NCI-H128 (cell line): ENCODE data around the gene PNPLA7.
"Not testable (repeated sequence)": the region's sequence is repeated elsewhere in the genome, so short reads cannot be mapped to it uniquely, and the experiment has no call there.

Experiments used
- DNase-seq: peaks from one replicate; lab custom pipeline; 2025; ENCODE audit not compliant: unreplicated experiment; lab: John Stamatoyannopoulos, UW

Gene PNPLA7

GRCh38 chr9:137482094-137482781 lies 68.0 kb downstream of the PNPLA7 start:
- no peak for DNase-seq

GRCh38 chr9:137480686-137481683 lies 69.2 kb downstream of the PNPLA7 start:
- no peak for DNase-seq

- no peak for DNase-seq
These were observed 70.1 kb downstream of the PNPLA7 start for GRCh38 chr9:137479892-137480685.

DNA sequence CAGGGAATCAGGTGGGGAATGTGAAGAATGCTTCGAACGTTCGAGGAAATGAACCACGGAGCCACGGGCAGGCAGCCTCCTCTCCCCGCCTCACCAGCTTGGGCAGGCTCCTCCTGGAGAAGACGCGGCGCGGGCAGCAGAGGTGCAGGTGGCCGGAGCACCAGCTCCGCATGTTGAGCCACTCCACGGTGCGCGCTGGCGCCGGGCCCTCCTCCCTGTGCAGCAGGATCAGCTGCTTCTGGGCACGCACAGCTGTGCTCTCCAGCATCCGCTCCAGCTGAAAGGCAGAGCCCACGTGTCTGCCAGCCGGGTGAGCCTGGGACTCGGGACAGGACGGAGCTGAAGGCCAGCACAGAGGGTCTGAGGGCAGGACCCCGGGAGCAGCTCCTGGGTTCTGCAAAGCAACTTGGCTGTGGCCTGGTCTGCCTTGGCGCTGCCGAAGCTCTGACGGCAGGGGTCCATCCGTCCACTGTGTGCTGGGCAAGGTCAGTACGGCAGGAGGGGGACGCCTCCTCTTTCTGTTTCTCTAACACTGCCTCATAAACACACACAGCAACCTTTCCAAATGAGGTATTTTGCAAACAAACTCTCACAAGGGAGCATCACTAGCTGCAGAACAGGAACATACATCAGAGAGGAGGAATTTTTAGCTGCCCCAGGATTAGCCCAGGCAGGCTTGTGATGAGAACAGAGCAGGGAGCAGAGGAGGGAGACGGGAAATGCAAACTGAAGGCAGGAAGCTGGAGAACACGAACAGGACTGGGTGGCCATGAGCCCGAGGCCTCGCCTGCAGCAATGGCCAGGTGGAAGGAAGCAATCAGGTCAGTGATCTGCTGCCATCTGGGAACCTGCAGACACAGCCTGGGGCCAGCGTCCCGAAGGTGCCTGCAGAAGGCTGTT lies 71.0 kb downstream of the PNPLA7 start:
- peak; percentile 2 for DNase-seq

GRCh38 chr9:137478613-137478961 lies 71.6 kb downstream of the PNPLA7 start:
- no peak for DNase-seq

GRCh38 chr9:137477778-137478612 lies 72.2 kb downstream of the PNPLA7 start:
- DNase-seq: no peak

- no peak for DNase-seq
These were observed 73.3 kb downstream of the PNPLA7 start for GRCh38 chr9:137476856-137477255.

DNA sequence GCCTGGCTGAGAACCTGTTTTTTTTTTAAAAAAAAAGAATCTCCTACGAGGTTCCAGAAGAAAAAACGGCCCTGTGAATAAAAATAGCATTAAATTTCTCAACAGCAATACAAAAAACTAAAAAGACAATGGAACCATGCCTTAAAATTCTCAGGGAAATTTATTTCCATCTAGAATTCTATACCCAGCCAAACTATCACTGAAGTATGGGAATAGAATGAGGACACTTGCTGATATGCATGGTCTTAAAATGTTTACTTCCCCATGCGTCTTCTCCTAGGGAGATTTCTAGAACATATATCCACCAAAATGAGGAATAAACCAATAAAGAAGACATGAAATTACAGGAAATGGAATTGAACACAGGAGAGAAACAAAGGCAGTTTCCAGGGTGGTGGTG lies 74.5 kb downstream of the PNPLA7 start:
- DNase-seq: no peak

DNA sequence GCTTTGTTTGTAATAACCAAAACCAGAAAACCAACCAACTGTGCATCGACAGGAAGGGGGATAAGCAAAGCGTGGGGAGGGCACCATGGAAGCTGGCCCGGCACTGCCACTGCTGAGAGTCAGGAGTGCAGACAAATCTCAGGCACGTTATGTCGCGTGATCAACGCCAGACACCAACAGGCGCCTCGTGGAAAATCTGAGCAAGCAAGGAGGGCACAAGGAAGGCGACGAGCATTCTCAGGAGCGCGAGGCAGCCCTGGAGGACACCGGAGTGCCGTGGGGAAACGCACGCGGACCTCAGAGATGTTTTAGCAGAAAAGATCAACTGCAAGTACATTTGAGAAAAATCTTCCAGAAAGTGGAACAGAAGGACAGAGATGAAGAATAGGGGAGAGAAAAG lies 75.9 kb downstream of the PNPLA7 start:
- no peak for DNase-seq

- no peak for DNase-seq
These were observed 79.4 kb downstream of the PNPLA7 start for GRCh38 chr9:137470785-137471184.

DNA sequence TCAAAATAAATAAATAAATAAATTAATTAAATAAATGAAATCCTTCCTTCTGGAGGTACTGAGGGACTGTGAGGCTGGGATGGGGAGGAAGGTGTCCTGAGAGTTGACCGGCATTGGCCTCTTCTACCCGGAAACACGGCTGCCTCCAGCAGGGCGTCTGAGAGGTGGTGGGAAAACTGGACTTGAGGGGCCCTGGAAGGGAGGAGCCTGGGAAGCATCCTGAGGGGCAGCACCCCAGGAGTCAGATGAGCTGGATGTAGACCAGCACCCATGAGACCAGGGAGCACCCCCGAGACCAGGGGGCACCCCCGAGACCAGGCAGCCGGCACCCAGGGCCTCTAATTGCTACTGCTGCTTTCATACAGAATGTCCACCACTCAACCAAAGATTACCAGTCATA lies 82.3 kb downstream of the PNPLA7 start:
- no peak for DNase-seq

DNA sequence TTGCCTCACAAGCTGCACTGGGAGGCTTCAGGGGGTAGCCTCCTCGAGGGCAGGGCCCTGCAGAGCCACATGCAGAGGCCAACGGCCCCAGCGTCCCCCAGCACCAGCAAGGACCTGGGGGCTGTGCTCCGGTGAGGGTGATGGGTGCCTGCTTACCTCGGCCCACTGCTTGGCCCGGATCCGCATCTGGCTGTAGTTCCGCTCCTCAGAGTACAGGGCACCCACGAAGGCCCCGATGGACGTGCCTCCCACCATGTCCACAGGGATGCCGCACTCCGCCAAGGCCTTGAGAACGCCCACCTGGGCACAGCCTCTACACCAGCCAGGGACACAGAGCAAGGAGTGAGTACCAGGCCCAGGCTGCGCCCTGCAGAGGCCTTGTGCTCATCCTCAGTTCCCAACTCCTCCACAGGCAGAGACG lies 83.0 kb downstream of the PNPLA7 start:
- DNase-seq: no peak

GRCh38 chr9:137466389-137467085 lies 83.7 kb downstream of the PNPLA7 start:
- not testable (repeated sequence) for DNase-seq

DNA sequence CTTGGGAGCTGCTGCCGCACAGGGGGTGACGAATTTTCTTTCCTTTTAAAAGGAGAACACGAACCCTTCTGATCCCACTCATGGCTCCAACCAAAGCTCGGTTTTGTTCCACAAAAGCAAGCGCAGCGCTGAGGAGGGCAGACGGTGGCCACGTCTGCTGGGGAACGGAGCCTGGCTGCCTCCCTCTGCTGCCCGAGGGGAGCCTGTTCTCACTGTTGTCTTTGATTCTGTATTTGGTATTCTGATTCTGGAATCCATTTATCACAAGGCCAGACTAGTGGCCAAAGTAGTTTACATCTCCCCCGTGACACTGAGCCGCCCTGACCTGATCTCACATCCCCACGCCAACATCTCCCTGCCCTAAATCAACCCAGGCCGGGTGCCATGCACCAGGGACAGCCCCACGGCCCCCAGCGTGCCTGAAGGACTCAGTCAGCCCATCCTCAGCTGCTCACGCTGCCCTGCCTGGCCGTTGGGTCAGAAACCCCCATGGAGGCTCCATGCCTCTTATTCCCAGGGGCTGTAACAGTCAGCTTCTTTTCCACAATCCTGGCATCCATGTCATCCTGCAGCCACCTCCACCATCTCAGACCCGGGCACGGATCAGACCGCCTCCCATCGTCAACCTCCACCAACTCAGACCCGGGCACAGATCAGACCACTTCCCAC lies 84.3 kb downstream of the PNPLA7 start:
- no peak for DNase-seq

DNA sequence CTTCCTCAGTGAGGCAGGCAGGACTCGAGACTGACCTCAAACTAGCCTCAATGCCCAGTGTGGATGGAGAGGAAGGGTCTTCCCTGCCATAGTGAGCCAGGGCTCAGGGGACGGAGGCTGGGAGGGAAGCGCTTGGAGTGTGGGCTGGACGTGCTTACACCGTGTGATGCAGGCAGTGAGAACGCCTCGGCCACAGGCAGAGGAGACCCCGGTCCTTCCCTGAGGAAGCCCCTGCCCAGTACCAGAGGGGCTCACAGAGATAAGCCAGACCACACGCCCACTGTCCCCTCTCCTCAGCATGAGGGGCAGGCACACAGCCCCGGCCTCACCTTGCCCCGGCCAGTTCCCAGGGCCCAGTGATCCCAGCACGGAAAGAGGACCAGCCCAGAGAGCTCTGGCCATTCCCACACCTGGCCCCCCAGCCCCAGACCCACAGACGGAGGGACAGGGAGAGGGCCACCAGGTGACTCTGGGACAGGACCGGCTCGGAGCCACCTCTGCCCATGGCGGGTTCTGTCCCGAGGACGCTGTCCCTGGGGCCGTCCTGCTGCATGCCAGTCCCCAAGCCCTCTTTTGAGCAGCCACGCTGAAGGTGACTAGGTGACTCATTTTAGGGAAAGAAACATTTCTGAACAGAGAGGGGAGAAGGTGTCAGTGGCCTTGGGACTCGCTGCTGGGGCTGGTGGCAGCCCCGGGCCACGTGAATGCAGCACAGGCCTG lies 85.0 kb downstream of the PNPLA7 start:
- no peak for DNase-seq

GRCh38 chr9:137464291-137464999 lies 85.8 kb downstream of the PNPLA7 start:
- DNase-seq: no peak

DNA sequence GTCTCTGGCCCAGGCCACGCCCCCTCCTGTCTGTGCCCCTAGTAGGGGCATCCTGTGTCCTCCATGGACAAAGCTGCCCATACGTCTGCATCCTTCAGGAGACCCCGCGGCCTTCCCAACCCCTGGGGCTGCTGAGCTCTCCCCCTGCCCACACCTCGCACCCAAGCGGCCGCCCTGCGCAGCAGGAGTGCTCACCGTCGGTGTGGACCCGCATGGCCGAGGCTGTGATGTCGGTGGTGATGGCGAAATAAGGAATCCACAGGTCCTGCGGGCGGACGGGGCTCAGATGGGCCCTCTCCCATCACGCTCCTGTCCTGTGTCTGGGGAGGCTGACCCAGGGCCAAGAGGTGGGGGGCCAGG lies 86.3 kb downstream of the PNPLA7 start:
- DNase-seq: no peak
